ENCODE results near the gene COX7A1. TPM values are rescaled to one million over a fixed set of nuclear protein-coding genes. Genes with fewer than 3 reads are reported as not detected.

Gene COX7A1
- total RNA-seq, 1 donor from 2014 or later, result 0.64 TPM

- no peak overlapping the region for H3K27ac Mint-ChIP-seq (ENCODE audit: unreplicated experiment)
- no peak for FAIRE-seq
- Histone ChIP-seq H3K27me3 (ENCODE audit: insufficient read depth, low read length) (no peaks in the 10 kb centered on the region), H3K27ac (ENCODE audit: low read depth, low read length) (no peak overlapping the region), H3K9ac (ENCODE audit: low read length) (peak overlapping the region; percentile 31), H2AFZ (ENCODE audit: low read depth, low read length) (no peak overlapping the region), H3K4me1 (ENCODE audit: insufficient read depth, low read length) (no peaks in the 10 kb centered on the region), H3K79me2 (ENCODE audit: insufficient read depth, low read length) (peaks cover 6% of the 10 kb centered on the region), H3K9me3 (ENCODE audit: insufficient read depth, low read depth, low read length) (no peaks in the 10 kb centered on the region), H4K20me1 (ENCODE audit: insufficient read depth, low read length) (peaks cover 47% of the 10 kb centered on the region), H3K36me3 (ENCODE audit: insufficient read depth, low read length) (peaks cover 21% of the 10 kb centered on the region), H3K4me3 (ENCODE audit: insufficient read depth, low read depth, low read length) (peak overlapping the region; percentile 10), H3K4me2 (ENCODE audit: low read length) (peak overlapping the region; percentile 52)
- peaks cover 10% of the 10 kb centered on the region for H3K4me1 Mint-ChIP-seq (ENCODE audit: low read depth, unreplicated experiment)
- H3K4me3 Mint-ChIP-seq (ENCODE audit: unreplicated experiment), result no peak overlapping the region
- peaks cover 28% of the 10 kb centered on the region for H3K36me3 Mint-ChIP-seq (ENCODE audit: low read depth, unreplicated experiment)
- TF ChIP-seq EZH2 (IDR thresholded peaks at IDR 0.05; ENCODE audit: insufficient read depth, low read length) (no peak), CTCF (IDR thresholded peaks at IDR 0.05; ENCODE audit: insufficient read depth, low read depth, low read length) (no peak)
- DNase-seq (ENCODE audit: low read depth), result no peak
- no peaks in the 10 kb centered on the region for H3K27me3 Mint-ChIP-seq (ENCODE audit: low read depth, unreplicated experiment)
- H3K9me3 Mint-ChIP-seq (ENCODE audit: unreplicated experiment), result no peaks in the 10 kb centered on the region
Measured at GRCh38 chr19:36151144-36152018, 866 bp downstream of the COX7A1 start.

GRCh38 chr19:36150586-36150985, 1.7 kb downstream of the COX7A1 start:
- H3K27ac Mint-ChIP-seq (ENCODE audit: unreplicated experiment), result no peak overlapping the region
- Histone ChIP-seq H3K27ac (ENCODE audit: low read depth, low read length) (no peak overlapping the region), H3K9me3 (ENCODE audit: insufficient read depth, low read depth, low read length) (no peaks in the 10 kb centered on the region), H3K36me3 (ENCODE audit: insufficient read depth, low read length) (peaks cover 29% of the 10 kb centered on the region), H3K79me2 (ENCODE audit: insufficient read depth, low read length) (peaks cover 14% of the 10 kb centered on the region), H3K27me3 (ENCODE audit: insufficient read depth, low read length) (no peaks in the 10 kb centered on the region), H3K4me2 (ENCODE audit: low read length) (no peak overlapping the region), H2AFZ (ENCODE audit: low read depth, low read length) (no peak overlapping the region), H4K20me1 (ENCODE audit: insufficient read depth, low read length) (peaks cover 55% of the 10 kb centered on the region), H3K4me1 (ENCODE audit: insufficient read depth, low read length) (no peaks in the 10 kb centered on the region), H3K4me3 (ENCODE audit: insufficient read depth, low read depth, low read length) (no peak overlapping the region), H3K9ac (ENCODE audit: low read length) (no peak overlapping the region)
- no peaks in the 10 kb centered on the region for H3K27me3 Mint-ChIP-seq (ENCODE audit: low read depth, unreplicated experiment)
- no peaks in the 10 kb centered on the region for H3K9me3 Mint-ChIP-seq (ENCODE audit: unreplicated experiment)
- H3K4me3 Mint-ChIP-seq (ENCODE audit: unreplicated experiment), result no peak overlapping the region
- DNase-seq (ENCODE audit: low read depth) (no peak), FAIRE-seq (no peak)
- peaks cover 36% of the 10 kb centered on the region for H3K36me3 Mint-ChIP-seq (ENCODE audit: low read depth, unreplicated experiment)
- no peak for TF ChIP-seq CTCF (IDR thresholded peaks at IDR 0.05; ENCODE audit: insufficient read depth, low read depth, low read length)
- TF ChIP-seq EZH2 (IDR thresholded peaks at IDR 0.05; ENCODE audit: insufficient read depth, low read length), result no peak
- H3K4me1 Mint-ChIP-seq (ENCODE audit: low read depth, unreplicated experiment), result peaks cover 3% of the 10 kb centered on the region
